HG02623 (cell line): ENCODE results near the gene ZNF831.

Source experiments
- ATAC-seq: cut with Tn5 transposase; IDR thresholded peaks from one replicate; pipeline ENCODE4 v1.9.1; 2021; ENCODE audit warnings: moderate library complexity; ENCODE audit not compliant: unreplicated experiment

ZNF831 gene

DNA sequence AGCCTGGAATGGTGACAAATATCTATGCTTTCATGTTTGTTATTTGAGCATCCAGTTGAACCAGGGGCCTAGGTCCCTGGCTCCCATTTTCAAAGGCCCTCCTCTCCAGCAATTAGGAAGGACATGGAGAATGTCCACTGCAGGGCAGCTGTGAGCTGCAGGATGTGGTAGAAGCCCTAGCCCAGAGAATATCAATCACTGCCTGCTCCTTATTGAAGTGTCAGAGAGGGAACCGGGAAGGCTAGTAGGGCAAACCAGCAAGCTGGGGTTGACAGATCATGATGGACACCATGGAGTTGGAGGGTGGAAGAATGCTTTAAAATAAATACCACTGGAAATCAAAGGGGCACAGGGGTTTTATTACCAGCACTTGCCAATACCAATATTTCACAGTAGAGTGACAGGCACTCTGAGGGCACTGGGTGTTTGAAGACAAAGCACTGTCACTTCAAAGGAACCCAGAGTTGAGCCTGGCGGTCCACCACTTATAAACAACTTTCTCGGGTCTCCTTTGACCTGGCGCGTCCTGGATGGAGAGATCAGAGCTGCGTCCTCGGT, 47.7 kb downstream of the ZNF831 start:
- no peak for ATAC-seq

DNA sequence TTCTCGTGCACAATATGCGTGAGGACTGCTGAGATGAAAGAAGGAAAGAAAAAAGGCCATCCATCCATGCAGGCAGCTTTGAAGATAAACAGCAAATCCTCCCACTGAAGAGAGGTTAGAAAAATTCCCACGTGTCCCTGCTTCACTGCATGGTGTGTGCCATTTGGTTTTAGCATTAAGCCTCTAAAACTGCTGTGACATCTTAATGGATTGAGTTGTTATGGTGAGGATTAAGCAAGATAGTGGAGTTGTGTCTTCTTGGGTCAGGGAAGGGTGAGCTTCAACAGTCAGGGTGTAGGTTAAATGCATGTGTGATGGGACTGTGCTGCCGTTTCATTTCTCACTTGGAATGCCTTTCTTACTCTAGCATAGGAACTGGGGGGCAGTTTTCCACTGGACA, 50.5 kb downstream of the ZNF831 start:
- no peak for ATAC-seq

DNA sequence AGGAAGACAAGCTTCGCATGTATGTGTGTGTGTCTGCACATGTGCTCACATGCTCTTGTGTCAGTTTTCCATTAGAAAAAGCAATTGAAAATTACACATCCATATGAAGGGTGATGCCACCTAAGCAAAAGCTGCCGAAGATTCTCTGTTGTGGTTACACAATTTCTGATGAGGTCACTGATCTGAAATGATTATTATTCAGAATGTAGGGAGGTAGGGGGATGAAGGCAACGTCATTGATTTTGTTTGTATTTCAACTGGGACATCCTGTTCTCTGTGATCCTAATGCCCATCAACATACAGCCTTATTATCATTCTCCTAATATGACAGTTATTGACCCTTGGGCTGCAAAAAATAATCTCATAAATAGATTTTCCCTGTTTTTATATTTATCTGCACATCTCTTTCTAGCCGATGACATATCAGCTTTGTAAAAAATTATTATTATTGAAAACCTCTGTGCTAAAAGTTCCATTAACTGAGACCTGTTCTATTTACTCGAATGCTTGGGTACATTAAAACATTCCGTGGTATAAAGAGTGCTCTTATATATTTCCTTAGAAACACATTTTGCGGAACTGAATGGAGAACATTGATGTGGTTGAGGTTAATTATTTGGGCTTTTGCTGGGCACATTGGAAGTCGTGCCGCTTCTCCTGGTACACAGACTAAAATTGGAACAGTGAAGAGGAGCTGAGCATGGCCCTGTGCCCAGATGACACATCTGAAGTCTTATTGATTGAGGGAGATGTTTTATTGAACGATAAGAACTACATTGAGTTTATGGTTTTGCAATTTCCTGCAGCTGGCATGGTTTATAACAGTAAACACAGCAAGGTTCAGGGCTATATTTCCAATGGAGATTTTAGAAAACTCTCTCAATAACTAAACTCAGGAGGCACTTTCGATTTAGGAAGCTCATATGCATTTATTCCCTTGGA, 51.3 kb downstream of the ZNF831 start:
- ATAC-seq, result no peak

DNA sequence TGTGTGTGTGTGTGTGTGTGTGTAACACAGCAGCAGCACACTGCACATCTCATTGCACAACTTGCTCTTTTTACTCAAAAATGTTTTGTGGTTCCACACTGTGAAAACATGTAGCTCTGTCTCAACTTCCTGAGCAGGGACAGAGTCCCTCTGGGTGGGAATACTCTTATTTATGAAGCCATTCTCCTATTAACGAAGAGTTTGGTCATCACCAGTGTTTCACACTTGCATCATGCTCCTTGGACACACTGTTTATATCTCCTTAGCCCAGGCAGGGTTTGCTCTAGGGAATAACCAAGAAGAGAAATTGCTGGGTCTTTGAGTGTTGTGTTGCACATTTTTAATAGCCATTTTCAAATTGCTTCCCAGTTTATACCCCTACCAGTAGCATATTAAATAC, 53.6 kb downstream of the ZNF831 start:
- ATAC-seq, result no peak

- ATAC-seq, result no peak
Measured at GRCh38 chr20:59217794-59218280, 54.2 kb downstream of the ZNF831 start.

- ATAC-seq, result no peak
Measured at GRCh38 chr20:59219211-59219610, 55.6 kb downstream of the ZNF831 start.

DNA sequence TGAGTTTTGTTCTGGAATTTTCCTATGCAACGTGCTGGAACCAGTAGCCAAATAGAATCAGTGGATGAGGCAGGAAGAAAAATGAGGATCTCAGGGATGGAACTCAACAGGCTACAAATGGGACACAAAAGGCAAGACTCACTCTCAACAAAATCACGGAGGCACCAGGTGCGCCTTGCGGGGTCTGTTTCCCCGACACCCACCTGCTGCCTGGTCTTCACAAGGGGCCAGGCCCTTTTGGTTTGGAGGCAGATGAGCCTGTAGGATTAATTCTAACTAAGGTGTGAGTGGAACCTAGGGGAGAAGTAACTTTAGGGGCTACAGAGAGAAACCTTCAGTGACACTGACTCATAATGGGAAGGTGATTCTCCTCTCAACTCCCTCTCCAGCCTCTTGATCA, 56.5 kb downstream of the ZNF831 start:
- no peak for ATAC-seq

GRCh38 chr20:59221049-59221706, 57.6 kb downstream of the ZNF831 start:
- ATAC-seq, result no peak

DNA sequence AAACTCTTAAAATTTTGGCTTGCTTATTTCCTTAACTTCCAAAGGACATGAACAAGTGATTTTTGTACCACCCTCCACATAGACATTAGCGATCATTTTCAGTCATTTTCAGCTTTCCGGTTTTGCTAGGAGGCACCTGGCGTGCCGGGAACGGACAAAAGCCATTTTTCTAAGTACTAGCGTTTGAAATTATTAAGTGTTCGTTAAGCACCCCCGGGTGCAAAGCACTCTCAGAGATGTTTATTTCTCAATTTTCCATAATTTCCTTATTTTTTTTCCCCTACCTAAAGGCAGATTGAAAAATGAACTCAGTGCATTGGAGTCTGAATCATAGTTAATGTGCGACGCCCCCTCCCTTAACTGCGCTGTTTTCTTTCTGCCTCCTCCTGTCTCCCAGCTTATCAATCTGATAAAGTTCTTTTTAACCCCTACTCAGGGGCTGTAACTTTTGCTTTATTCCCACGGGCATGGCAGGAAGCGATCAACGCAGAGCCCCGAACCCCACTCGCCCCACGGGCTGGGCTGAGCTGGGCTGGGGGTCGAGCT, 58.2 kb downstream of the ZNF831 start:
- no peak for ATAC-seq

- ATAC-seq, result peak; percentile 85
Measured at GRCh38 chr20:59222253-59223181, 58.9 kb downstream of the ZNF831 start.

GRCh38 chr20:59223182-59223601, 59.6 kb downstream of the ZNF831 start:
- no peak for ATAC-seq

DNA sequence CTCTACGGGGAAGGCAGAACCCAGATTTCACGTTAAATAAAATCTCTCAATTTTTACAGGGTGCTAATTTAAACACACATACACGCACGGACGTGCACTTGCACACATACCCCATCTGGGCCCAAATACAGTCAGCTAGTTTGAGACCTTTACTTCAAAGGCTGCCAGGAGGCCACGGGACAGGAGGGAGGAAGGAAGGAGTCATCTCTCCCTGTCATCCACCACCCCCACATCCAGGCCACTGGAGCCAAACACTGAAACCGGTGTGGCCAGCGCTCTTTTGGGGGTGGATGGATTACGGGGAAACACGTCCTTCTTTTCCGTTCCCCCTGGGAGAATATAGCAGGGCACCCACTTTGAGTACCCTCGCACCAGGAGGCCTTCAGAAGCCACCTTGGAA, 60.1 kb downstream of the ZNF831 start:
- ATAC-seq, result no peak

GRCh38 chr20:59224236-59224635, 60.6 kb downstream of the ZNF831 start:
- no peak for ATAC-seq

GRCh38 chr20:59230385-59230784, 66.8 kb downstream of the ZNF831 start:
- ATAC-seq, result no peak

GRCh38 chr20:59231124-59231804, 67.6 kb downstream of the ZNF831 start:
- ATAC-seq, result no peak

- ATAC-seq, result no peak
Measured at GRCh38 chr20:59232618-59233017, 69.0 kb downstream of the ZNF831 start.

- ATAC-seq, result no peak
Measured at GRCh38 chr20:59235226-59235625, 71.6 kb downstream of the ZNF831 start.

- ATAC-seq, result no peak
Measured at GRCh38 chr20:59240006-59240405, 76.4 kb downstream of the ZNF831 start.

DNA sequence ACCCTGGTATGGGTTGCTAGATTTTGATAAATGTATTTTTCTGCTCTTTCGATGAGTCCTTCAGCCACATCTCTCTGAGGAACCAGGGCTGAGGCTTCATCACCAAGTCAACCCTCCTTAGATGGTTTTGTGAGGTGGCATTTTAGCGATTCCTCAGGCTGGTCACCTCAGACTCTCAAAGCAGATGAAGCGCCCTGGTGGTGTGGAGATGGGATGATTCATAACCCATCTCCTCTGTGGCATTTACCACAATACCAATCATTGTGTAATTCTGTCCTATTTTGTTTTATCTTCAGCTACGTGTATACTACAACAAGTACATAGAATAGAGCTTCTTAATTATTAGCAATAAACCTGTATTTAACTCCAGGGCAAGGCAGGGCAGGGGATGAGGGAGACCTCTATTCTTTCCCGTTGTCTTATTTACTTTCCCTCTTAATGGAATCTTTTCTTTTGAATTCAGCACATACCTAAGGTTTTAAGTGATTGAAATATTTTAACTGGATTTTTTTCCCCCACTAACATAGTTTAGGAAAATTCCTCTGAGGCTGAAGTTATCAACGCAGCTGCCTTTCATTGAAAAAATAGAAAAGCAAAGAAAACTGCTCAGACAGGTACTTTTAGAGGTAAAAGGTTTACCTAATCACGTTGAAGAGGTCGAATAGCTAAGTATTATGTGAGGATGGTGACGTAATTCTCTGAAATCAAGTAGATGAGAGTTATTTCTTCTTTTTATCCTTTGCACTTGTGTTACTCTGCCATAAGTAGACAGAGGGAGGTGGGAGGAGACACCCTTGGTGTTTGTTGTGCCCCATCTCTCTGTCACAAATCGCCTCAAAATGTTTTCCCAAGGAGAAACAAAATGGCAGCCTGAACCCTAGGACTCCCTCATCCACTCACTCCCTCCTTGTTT, 79.3 kb downstream of the ZNF831 start:
- no peak for ATAC-seq
